ENCODE results near the gene ZNF529. TPM values are rescaled to one million over a fixed set of nuclear protein-coding genes. Genes with fewer than 3 reads are reported as not detected.

Gene ZNF529
- total RNA-seq, 2 experiments from 2014 or later, result 11.1 to 14.6 TPM

Other genes with a start within 250 kb of the ZNF529 start
- gene ZFP14, start 194.1 kb downstream of the ZNF529 start, total RNA-seq, result 1 to 10 TPM; 5.1 to 5.4 TPM
- 1 to 10 TPM; 3.9 to 4.2 TPM for gene ZFP82, start 154.6 kb downstream of the ZNF529 start, total RNA-seq
- gene ZNF566, start 83.7 kb downstream of the ZNF529 start, total RNA-seq, result 1 to 10 TPM; 8.5 to 8.7 TPM
- gene ZNF260, start 45.0 kb downstream of the ZNF529 start, total RNA-seq, result 1 to 10 TPM; 9.0 to 9.9 TPM
- gene ZNF382, start 32.0 kb upstream of the ZNF529 start, total RNA-seq, result 10 to 100 TPM; 11.8 to 13.5 TPM
- gene ZNF461, start 93.5 kb upstream of the ZNF529 start, total RNA-seq, result 1 to 10 TPM; 8.4 to 8.9 TPM
- gene ZNF567, start 114.3 kb upstream of the ZNF529 start, total RNA-seq, result 10 to 100 TPM in 1 of 2 experiments, 1 to 10 TPM in 1; 9.8 to 11.2 TPM
- 1 to 10 TPM; 5.0 to 6.0 TPM for gene ZNF850, start 199.5 kb upstream of the ZNF529 start, total RNA-seq